SK-N-SH (cell line): ENCODE results near the gene ALDH1L1. TPM values are rescaled to one million over a fixed set of nuclear protein-coding genes. Genes with fewer than 3 reads are reported as not detected.

Experiments used
- CTCF ChIA-PET: fragments of 300-600, 350-600 bp; formaldehyde crosslinking; extraction: SDS; loops from one replicate; lab custom pipeline; 2021; lab: Yijun Ruan, JAX
- POLR2A ChIA-PET: fragments of 350-600 bp; sonication (Branson Sonifier 250); formaldehyde crosslinking; extraction: SDS; loops from one replicate; lab custom pipeline; 2020; ENCODE audit warnings: antibody characterized with exemption, inconsistent platforms; lab: Yijun Ruan, JAX
- DNase-seq: peaks from one replicate; pipeline ENCODE4 v3.0.0; 2012
- H2AFZ ChIP-seq: fragments of 200-600 bp; sonication (generic); 2 replicates; pipeline ENCODE4 v1.8.1; 2016; ENCODE audit warnings: antibody characterized with exemption, mild to moderate bottlenecking, low read depth
- H3F3A ChIP-seq: fragments of 200-600 bp; sonication (generic); replicated peaks from 2 replicates; pipeline ENCODE3; 2016; ENCODE audit warnings: antibody characterized with exemption, mild to moderate bottlenecking; ENCODE audit not compliant: insufficient read depth
- H3K27ac ChIP-seq, 2 experiments: fragments of 200-500 bp in 1 of 2; fragments of 200-600 bp in 1 of 2; sonication (Bioruptor generic) in 1 of 2; sonication (generic), shearing (Covaris generic) in 1 of 2; 2 replicates each; pipeline versions ENCODE4 v1.5.1 to v1.6.1; 2014 to 2016; ENCODE audit warnings: low read depth in 2 of 2, inconsistent platforms in 1 of 2, low read length in 1 of 2, mild to moderate bottlenecking in 1 of 2, mixed read lengths in 1 of 2
- H3K27me3 ChIP-seq: fragments of 200-600 bp; sonication (generic), shearing (Covaris generic); 2 replicates; pipeline ENCODE4 v1.6.1; 2016; ENCODE audit warnings: mixed run types; ENCODE audit not compliant: insufficient read depth
- H3K36me3 ChIP-seq, 2 experiments: fragments of 200-500 bp in 1 of 2; fragments of 200-600 bp in 1 of 2; sonication (Bioruptor generic) in 1 of 2; sonication (generic) in 1 of 2; replicated peaks in 1 of 2; 2 replicates each; pipeline versions ENCODE3 to v1.5.1; 2014 to 2016; ENCODE audit warnings: low read length in 1 of 2, mild to moderate bottlenecking in 1 of 2; ENCODE audit not compliant: insufficient read depth in 2 of 2, control insufficient read depth in 1 of 2
- H3K4me1 ChIP-seq, 2 experiments: fragments of 200-500 bp in 1 of 2; fragments of 200-600 bp in 1 of 2; sonication (Bioruptor generic) in 1 of 2; sonication (generic), shearing (Covaris generic) in 1 of 2; 2 replicates each; pipeline versions ENCODE4 v1.5.1 to v1.6.1; 2014 to 2016; ENCODE audit warnings: low read depth in 1 of 2, low read length in 1 of 2, mixed run types in 1 of 2; ENCODE audit not compliant: insufficient read depth in 2 of 2, control insufficient read depth in 1 of 2
- H3K4me2 ChIP-seq: fragments of 200-600 bp; sonication (generic), shearing (Covaris generic); 2 replicates; pipeline ENCODE4 v1.6.1; 2017; ENCODE audit warnings: mixed run types
- H3K4me3 ChIP-seq, 2 experiments: fragments of 200-500 bp in 1 of 2; fragments of 200-600 bp in 1 of 2; sonication (Bioruptor generic) in 1 of 2; sonication (generic), shearing (Covaris generic) in 1 of 2; 2 replicates each; pipeline versions ENCODE4 v1.5.1 to v1.8.1; 2014 to 2016; ENCODE audit warnings: low read depth in 2 of 2, inconsistent platforms in 1 of 2, low read length in 1 of 2, mild to moderate bottlenecking in 1 of 2, mixed read lengths in 1 of 2, moderate library complexity in 1 of 2
- H3K79me2 ChIP-seq: fragments of 200-600 bp; sonication (generic); 2 replicates; pipeline ENCODE4 v1.8.1; 2017; ENCODE audit warnings: mild to moderate bottlenecking; ENCODE audit not compliant: insufficient read depth
- H3K9ac ChIP-seq: fragments of 200-600 bp; sonication (generic); 2 replicates; pipeline ENCODE4 v1.6.1; 2017; ENCODE audit warnings: mixed run types
- H3K9me2 ChIP-seq: fragments of 200-600 bp; sonication (generic); 2 replicates; pipeline ENCODE4 v1.6.1; 2017; ENCODE audit warnings: mixed run types
- H3K9me3 ChIP-seq: fragments of 200-600 bp; sonication (generic); 2 replicates; pipeline ENCODE4 v1.6.1; 2017; ENCODE audit warnings: mixed run types, mild to moderate bottlenecking, moderate library complexity
- H4K20me1 ChIP-seq: fragments of 200-600 bp; sonication (generic); 2 replicates; pipeline ENCODE4 v1.6.1; 2017; ENCODE audit warnings: mild to moderate bottlenecking, mixed run types; ENCODE audit not compliant: insufficient read depth
- CHD2 ChIP-seq: fragments of 150-350 bp; IDR thresholded peaks from 2 replicates; pipeline ENCODE4 v1.6.1; 2018; ENCODE audit warnings: low read length; ENCODE audit not compliant: partially characterized antibody
- ELF1 ChIP-seq: IDR thresholded peaks from 2 replicates; pipeline ENCODE4 v1.4.0; 2012
- FOXM1 ChIP-seq: IDR thresholded peaks from 2 replicates; pipeline ENCODE4 v1.4.0; 2012; ENCODE audit warnings: low read depth, mild to moderate bottlenecking
- GATA2 ChIP-seq: sonication (generic); formaldehyde crosslinking; IDR thresholded peaks from 2 replicates; pipeline ENCODE4 v1.5.0; 2020; ENCODE audit warnings: mild to moderate bottlenecking, missing genetic modification reagents
- MEF2A ChIP-seq: IDR thresholded peaks from 2 replicates; pipeline ENCODE4 v1.4.0; 2012; ENCODE audit warnings: low read depth, borderline replicate concordance
- MXI1 ChIP-seq: IDR thresholded peaks from 2 replicates; pipeline ENCODE4 v1.6.1; 2012; ENCODE audit warnings: mild to moderate bottlenecking, low read depth, low read length, improper control_type of control experiment
- NFIC ChIP-seq: IDR thresholded peaks from 2 replicates; pipeline ENCODE4 v1.4.0; 2012; ENCODE audit warnings: borderline replicate concordance
- RCOR1 ChIP-seq: fragments of 150-350 bp; IDR thresholded peaks from 2 replicates; pipeline ENCODE4 v1.6.1; 2017; ENCODE audit warnings: antibody characterized with exemption, low read length
- RXRA ChIP-seq: IDR thresholded peaks from 2 replicates; pipeline ENCODE4 v1.4.0; 2012; ENCODE audit warnings: low read depth, mild to moderate bottlenecking, borderline replicate concordance
- YY1 ChIP-seq: IDR thresholded peaks from 2 replicates; pipeline ENCODE4 v1.4.0; 2012; ENCODE audit warnings: low read depth, mild to moderate bottlenecking
- WGBS: methylation state at CpG from one replicate; pipeline ENCODE4 v1.1.6; 2017; ENCODE audit warnings: low lambda C conversion rate; 5-methylcytosine and 5-hydroxymethylcytosine counted together
- polyA plus RNA-seq, 3 experiments: library from polyadenylated mRNA; depleted of rRNA; stranded (reverse); fragments of >200 nt; gene quantifications; 2 replicates each; pipeline ENCODE4 v1.2.3, GENCODE V29; 2012
- TF ChIP-seq, protein P1 (sequence below): IDR thresholded peaks from 2 replicates; pipeline ENCODE4 v1.4.0; 2012; ENCODE audit warnings: low read depth, borderline replicate concordance
- TF ChIP-seq, protein P2 (sequence below): fragments of 150-350 bp; IDR thresholded peaks from 2 replicates; pipeline ENCODE4 v1.6.1; 2016; ENCODE audit warnings: mild to moderate bottlenecking, low read depth, low read length
- TF ChIP-seq, protein P3 (sequence below): fragments of 150-350 bp; IDR thresholded peaks from 2 replicates; pipeline ENCODE4 v1.6.1; 2017; ENCODE audit warnings: antibody characterized with exemption, low read length, low read depth, borderline replicate concordance
- TF ChIP-seq, protein P4 (sequence below): fragments of 200-600 bp; sonication (generic); IDR thresholded peaks from 2 replicates; pipeline ENCODE4 v1.6.1; 2017; ENCODE audit warnings: antibody characterized with exemption, mild to moderate bottlenecking, moderate library complexity

Gene ALDH1L1
- polyA plus RNA-seq, 1 of the 3 experiments (the other 2 are of a cell fraction), result not detected

DNA sequence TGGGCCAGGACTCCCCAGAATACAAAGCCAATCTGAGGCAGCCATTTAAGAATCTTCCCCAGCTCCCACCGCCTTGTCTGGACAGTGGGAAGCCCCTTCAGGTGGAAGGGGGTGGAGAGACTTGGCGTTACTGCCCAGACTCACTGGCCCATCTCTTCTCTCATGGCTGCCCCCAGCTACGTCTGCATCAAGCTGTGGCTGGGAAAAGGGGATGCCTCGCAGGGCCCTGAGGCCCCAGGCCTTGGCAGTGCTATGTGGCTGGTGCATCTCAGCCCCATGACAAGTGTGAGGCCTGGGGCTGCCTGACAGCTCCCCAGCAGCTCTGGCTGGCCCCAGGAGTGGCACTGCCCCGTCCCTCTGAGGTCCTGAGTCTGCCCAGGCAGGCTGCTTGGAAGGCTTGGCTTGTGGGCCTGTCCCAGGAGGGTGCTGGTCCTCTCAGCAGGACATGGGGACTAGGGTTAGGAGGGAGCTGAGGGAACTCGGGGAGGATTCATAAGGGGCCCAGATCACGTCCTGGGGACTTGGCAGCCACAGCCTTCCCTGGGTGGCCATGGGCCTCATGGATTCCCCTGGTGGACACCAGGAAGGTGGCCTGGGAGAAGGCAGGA is 76.3 kb downstream of the ALDH1L1 start:
- POLR2A ChIA-PET, result no interaction called here

More for the DNA sequence above, 76.3 kb downstream of the ALDH1L1 start:
- Histone ChIP-seq H2AFZ (no peak overlapping the region), H3K9me2 (no peaks in the 10 kb centered on the region), H4K20me1 (no peaks in the 10 kb centered on the region), H3K4me3 (no peak overlapping the region), H3K79me2 (no peaks in the 10 kb centered on the region), H3K9me3 (no peaks in the 10 kb centered on the region), H3F3A (no peaks in the 10 kb centered on the region), H3K27me3 (no peaks in the 10 kb centered on the region), H3K4me1 (peaks cover 0 to 17% of the 10 kb centered on the region in 2 experiments; a peak in 1 of 4 replicates), H3K27ac (no peak overlapping the region), H3K36me3 (no peaks in the 10 kb centered on the region), H3K4me2 (no peak overlapping the region), H3K9ac (no peak overlapping the region)
- 30% methylated on average over 3 of the region's 7 CpGs for WGBS
- TF ChIP-seq FOXM1 (no peak), ELF1 (no peak), MEF2A (no peak), RCOR1 (no peak), YY1 (no peak), MXI1 (no peak), GATA2 (CRISPR knock-in tag) (no peak), RXRA (no peak), CHD2 (no peak), NFIC (no peak)
- TF ChIP-seq, protein P1, sequence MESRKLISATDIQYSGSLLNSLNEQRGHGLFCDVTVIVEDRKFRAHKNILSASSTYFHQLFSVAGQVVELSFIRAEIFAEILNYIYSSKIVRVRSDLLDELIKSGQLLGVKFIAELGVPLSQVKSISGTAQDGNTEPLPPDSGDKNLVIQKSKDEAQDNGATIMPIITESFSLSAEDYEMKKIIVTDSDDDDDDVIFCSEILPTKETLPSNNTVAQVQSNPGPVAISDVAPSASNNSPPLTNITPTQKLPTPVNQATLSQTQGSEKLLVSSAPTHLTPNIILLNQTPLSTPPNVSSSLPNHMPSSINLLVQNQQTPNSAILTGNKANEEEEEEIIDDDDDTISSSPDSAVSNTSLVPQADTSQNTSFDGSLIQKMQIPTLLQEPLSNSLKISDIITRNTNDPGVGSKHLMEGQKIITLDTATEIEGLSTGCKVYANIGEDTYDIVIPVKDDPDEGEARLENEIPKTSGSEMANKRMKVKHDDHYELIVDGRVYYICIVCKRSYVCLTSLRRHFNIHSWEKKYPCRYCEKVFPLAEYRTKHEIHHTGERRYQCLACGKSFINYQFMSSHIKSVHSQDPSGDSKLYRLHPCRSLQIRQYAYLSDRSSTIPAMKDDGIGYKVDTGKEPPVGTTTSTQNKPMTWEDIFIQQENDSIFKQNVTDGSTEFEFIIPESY, result no peak
- TF ChIP-seq, protein P2, sequence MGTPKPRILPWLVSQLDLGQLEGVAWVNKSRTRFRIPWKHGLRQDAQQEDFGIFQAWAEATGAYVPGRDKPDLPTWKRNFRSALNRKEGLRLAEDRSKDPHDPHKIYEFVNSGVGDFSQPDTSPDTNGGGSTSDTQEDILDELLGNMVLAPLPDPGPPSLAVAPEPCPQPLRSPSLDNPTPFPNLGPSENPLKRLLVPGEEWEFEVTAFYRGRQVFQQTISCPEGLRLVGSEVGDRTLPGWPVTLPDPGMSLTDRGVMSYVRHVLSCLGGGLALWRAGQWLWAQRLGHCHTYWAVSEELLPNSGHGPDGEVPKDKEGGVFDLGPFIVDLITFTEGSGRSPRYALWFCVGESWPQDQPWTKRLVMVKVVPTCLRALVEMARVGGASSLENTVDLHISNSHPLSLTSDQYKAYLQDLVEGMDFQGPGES, result no peak
- TF ChIP-seq, protein P3, sequence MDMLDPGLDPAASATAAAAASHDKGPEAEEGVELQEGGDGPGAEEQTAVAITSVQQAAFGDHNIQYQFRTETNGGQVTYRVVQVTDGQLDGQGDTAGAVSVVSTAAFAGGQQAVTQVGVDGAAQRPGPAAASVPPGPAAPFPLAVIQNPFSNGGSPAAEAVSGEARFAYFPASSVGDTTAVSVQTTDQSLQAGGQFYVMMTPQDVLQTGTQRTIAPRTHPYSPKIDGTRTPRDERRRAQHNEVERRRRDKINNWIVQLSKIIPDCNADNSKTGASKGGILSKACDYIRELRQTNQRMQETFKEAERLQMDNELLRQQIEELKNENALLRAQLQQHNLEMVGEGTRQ, result no peak
- TF ChIP-seq, protein P4, sequence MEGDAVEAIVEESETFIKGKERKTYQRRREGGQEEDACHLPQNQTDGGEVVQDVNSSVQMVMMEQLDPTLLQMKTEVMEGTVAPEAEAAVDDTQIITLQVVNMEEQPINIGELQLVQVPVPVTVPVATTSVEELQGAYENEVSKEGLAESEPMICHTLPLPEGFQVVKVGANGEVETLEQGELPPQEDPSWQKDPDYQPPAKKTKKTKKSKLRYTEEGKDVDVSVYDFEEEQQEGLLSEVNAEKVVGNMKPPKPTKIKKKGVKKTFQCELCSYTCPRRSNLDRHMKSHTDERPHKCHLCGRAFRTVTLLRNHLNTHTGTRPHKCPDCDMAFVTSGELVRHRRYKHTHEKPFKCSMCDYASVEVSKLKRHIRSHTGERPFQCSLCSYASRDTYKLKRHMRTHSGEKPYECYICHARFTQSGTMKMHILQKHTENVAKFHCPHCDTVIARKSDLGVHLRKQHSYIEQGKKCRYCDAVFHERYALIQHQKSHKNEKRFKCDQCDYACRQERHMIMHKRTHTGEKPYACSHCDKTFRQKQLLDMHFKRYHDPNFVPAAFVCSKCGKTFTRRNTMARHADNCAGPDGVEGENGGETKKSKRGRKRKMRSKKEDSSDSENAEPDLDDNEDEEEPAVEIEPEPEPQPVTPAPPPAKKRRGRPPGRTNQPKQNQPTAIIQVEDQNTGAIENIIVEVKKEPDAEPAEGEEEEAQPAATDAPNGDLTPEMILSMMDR, result no peak
- CTCF ChIA-PET, result interaction anchor here (1.1 to 2.1 kb wide), 3 partner anchors 16 to 95 kb away, joined by 3 to 12 read pairs (median 4); no protein-coding TSS in a partner anchor
- peak; percentile 22 for DNase-seq
